IMR-90 (cell line): ENCODE results near the gene ESR1. TPM values are rescaled to one million over a fixed set of nuclear protein-coding genes. Genes with fewer than 3 reads are reported as not detected.
A peak's percentile ranks its signal among the peaks of the same experiment; 100 is the strongest.

ENCODE experiments used
- ATAC-seq: fragments of 200-7000 bp; cut with Tn5 transposase; 2 replicates; pipeline ENCODE4 v1.9.1; 2020; ENCODE audit warnings: low read depth, mild to moderate bottlenecking, moderate library complexity
- BruUV-seq: library from RNA; stranded (reverse); fragments of 400-500 nt; replicated peaks from 2 replicates; lab custom pipeline; 2021; lab: Mats Ljungman, UMichigan
- CTCF ChIA-PET: fragments of 300-600 bp; formaldehyde crosslinking; extraction: SDS; loops from one replicate; lab custom pipeline; 2021; ENCODE audit warnings: antibody characterized with exemption; lab: Yijun Ruan, JAX
- POLR2A ChIA-PET: fragments of 300-600 bp; sonication (Branson Sonifier 250); formaldehyde crosslinking; loops from one replicate; lab custom pipeline; 2022; ENCODE audit warnings: antibody characterized with exemption; ENCODE audit not compliant: unreplicated experiment; lab: Charles Lee
- DNase-seq: peaks from one replicate; pipeline ENCODE4 v3.0.0; 2013
- H2AFZ ChIP-seq: replicated peaks from 2 replicates; pipeline ENCODE3; 2013; ENCODE audit warnings: low read length, mild to moderate bottlenecking; ENCODE audit not compliant: poor library complexity
- H2AK5ac ChIP-seq: 2 replicates; pipeline ENCODE4 v1.6.1; 2013; ENCODE audit warnings: low read depth, low read length, inconsistent platforms
- H2AK9ac ChIP-seq: replicated peaks from 2 replicates; pipeline ENCODE3; 2013; ENCODE audit warnings: mild to moderate bottlenecking, low read depth, low read length, moderate library complexity; ENCODE audit not compliant: poor library complexity
- H2BK120ac ChIP-seq: 2 replicates; pipeline ENCODE4 v1.6.1; 2013; ENCODE audit warnings: low read depth, low read length, inconsistent platforms
- H2BK15ac ChIP-seq: 3 replicates; pipeline ENCODE4 v1.6.1; 2013; ENCODE audit warnings: low read depth, low read length, inconsistent platforms
- H2BK20ac ChIP-seq: 2 replicates; pipeline ENCODE4 v1.6.1; 2013; ENCODE audit warnings: low read depth, mild to moderate bottlenecking, inconsistent platforms, low read length, moderate library complexity
- H2BK5ac ChIP-seq: 2 replicates; pipeline ENCODE4 v1.6.1; 2013; ENCODE audit warnings: mild to moderate bottlenecking, low read depth, low read length, inconsistent platforms; ENCODE audit not compliant: poor library complexity, severe bottlenecking
- H3K14ac ChIP-seq: replicated peaks from 2 replicates; pipeline ENCODE4 v1.6.1; 2013; ENCODE audit warnings: low read depth, low read length, inconsistent platforms
- H3K18ac ChIP-seq: 2 replicates; pipeline ENCODE4 v1.6.1; 2013; ENCODE audit warnings: low read depth, low read length, control low read depth
- H3K23ac ChIP-seq: 2 replicates; pipeline ENCODE4 v1.6.1; 2013; ENCODE audit warnings: low read depth, low read length, inconsistent platforms
- H3K27ac ChIP-seq: 2 replicates; pipeline ENCODE4 v1.5.1; 2013; ENCODE audit warnings: mild to moderate bottlenecking, control low read depth, low read length; ENCODE audit not compliant: insufficient read depth
- H3K27me3 ChIP-seq: 2 replicates; pipeline ENCODE4 v1.6.1; 2013; ENCODE audit warnings: low read length; ENCODE audit not compliant: control insufficient read depth, insufficient read depth
- H3K36me3 ChIP-seq: 2 replicates; pipeline ENCODE4 v1.6.1; 2013; ENCODE audit warnings: low read length, mixed read lengths; ENCODE audit not compliant: control insufficient read depth, insufficient read depth
- H3K4ac ChIP-seq: 2 replicates; pipeline ENCODE4 v1.6.1; 2013; ENCODE audit warnings: low read depth, low read length, inconsistent platforms
- H3K4me1 ChIP-seq: 2 replicates; pipeline ENCODE4 v1.6.1; 2013; ENCODE audit warnings: low read length, mixed read lengths; ENCODE audit not compliant: control insufficient read depth, insufficient read depth
- H3K4me2 ChIP-seq: 2 replicates; pipeline ENCODE4 v1.6.1; 2013; ENCODE audit warnings: low read depth, mild to moderate bottlenecking, control low read depth, low read length, moderate library complexity
- H3K4me3 ChIP-seq: 2 replicates; pipeline ENCODE4 v1.5.1; 2013; ENCODE audit warnings: low read depth, mild to moderate bottlenecking, control low read depth, low read length, moderate library complexity; ENCODE audit not compliant: insufficient read depth
- H3K56ac ChIP-seq: 2 replicates; pipeline ENCODE4 v1.6.1; 2013; ENCODE audit warnings: low read length, inconsistent platforms; ENCODE audit not compliant: insufficient read depth; ENCODE audit errors: extremely low read depth
- H3K79me1 ChIP-seq, 2 experiments: 2 replicates each; pipeline ENCODE4 v1.6.1; 2013; ENCODE audit warnings: low read length in 2 of 2, inconsistent platforms in 1 of 2, low read depth in 1 of 2
- H3K9ac ChIP-seq: 2 replicates; pipeline ENCODE4 v1.6.1; 2013; ENCODE audit warnings: low read depth, low read length, control low read depth
- H3K9me1 ChIP-seq: 2 replicates; pipeline ENCODE4 v1.6.1; 2013; ENCODE audit warnings: low read length, inconsistent platforms; ENCODE audit not compliant: insufficient read depth
- H3K9me3 ChIP-seq: 2 replicates; pipeline ENCODE4 v1.6.1; 2013; ENCODE audit warnings: low read length; ENCODE audit not compliant: control insufficient read depth, insufficient read depth
- H4K20me1 ChIP-seq: 2 replicates; pipeline ENCODE4 v1.6.1; 2013; ENCODE audit warnings: low read length, inconsistent platforms; ENCODE audit not compliant: insufficient read depth
- H4K5ac ChIP-seq: 2 replicates; pipeline ENCODE4 v1.6.1; 2013; ENCODE audit warnings: mild to moderate bottlenecking, low read depth, low read length, control low read depth
- H4K8ac ChIP-seq, 2 experiments: 2 replicates each; pipeline ENCODE4 v1.6.1; 2013; ENCODE audit warnings: low read depth in 2 of 2, low read length in 2 of 2, control low read depth in 1 of 2, inconsistent platforms in 1 of 2
- H4K91ac ChIP-seq: 2 replicates; pipeline ENCODE4 v1.6.1; 2013; ENCODE audit warnings: low read depth, low read length, inconsistent platforms; ENCODE audit not compliant: insufficient read depth
- BHLHE40 ChIP-seq: fragments of 150-350 bp; IDR thresholded peaks from 2 replicates; pipeline ENCODE4 v1.6.1; 2016; ENCODE audit warnings: mild to moderate bottlenecking, low read depth, low read length
- CEBPB ChIP-seq: IDR thresholded peaks from 2 replicates; pipeline ENCODE4 v1.6.1; 2012; ENCODE audit warnings: low read depth, low read length, improper control_type of control experiment
- CHD1 ChIP-seq: IDR thresholded peaks from 2 replicates; pipeline ENCODE4 v1.6.1; 2012; ENCODE audit warnings: low read depth, low read length, improper control_type of control experiment
- ELK1 ChIP-seq: fragments of 150-350 bp; IDR thresholded peaks from 2 replicates; pipeline ENCODE4 v1.6.1; 2016; ENCODE audit warnings: low read depth, mild to moderate bottlenecking, low read length, moderate library complexity, borderline replicate concordance
- MAFK ChIP-seq: IDR thresholded peaks from 2 replicates; pipeline ENCODE4 v1.6.1; 2012; ENCODE audit warnings: low read depth, low read length, improper control_type of control experiment
- MAZ ChIP-seq: IDR thresholded peaks from 2 replicates; pipeline ENCODE4 v1.6.1; 2012; ENCODE audit warnings: low read depth, mild to moderate bottlenecking, low read length, improper control_type of control experiment, moderate library complexity, borderline replicate concordance
- NFE2L2 ChIP-seq: fragments of 150-350 bp; IDR thresholded peaks from 2 replicates; pipeline ENCODE4 v1.6.1; 2016; ENCODE audit warnings: low read depth, mild to moderate bottlenecking, low read length
- RCOR1 ChIP-seq: IDR thresholded peaks from 2 replicates; pipeline ENCODE4 v1.6.1; 2012; ENCODE audit warnings: mild to moderate bottlenecking, low read length, improper control_type of control experiment; ENCODE audit not compliant: insufficient replicate concordance
- USF2 ChIP-seq: fragments of 150-350 bp; IDR thresholded peaks from 2 replicates; pipeline ENCODE4 v1.6.1; 2017; ENCODE audit warnings: mild to moderate bottlenecking, antibody characterized with exemption, low read length, low read depth
- WGBS, 2 experiments: methylation state at CpG; one replicate each; pipeline versions ENCODE4 v1.1.5 to v1.1.7; 2013; ENCODE audit warnings: missing lambda C conversion rate in 2 of 2; ENCODE audit not compliant: insufficient read length in 1 of 2; ENCODE audit errors: extremely low coverage in 2 of 2; 5-methylcytosine and 5-hydroxymethylcytosine counted together
- dilution Hi-C: fragments of 300-500 bp; cut with HindIII; formaldehyde crosslinking; loops from one replicate; pipeline ENCODE4 v1.14.3; 2018; ENCODE audit warnings: low sequenced_read_pairs; ENCODE audit not compliant: unreplicated experiment
- in situ Hi-C: fragments of 300-500 bp; cut with MboI; formaldehyde crosslinking; loops from 3 replicates; pipeline ENCODE4 v1.14.3; 2019; ENCODE audit warnings: low sequenced_read_pairs, inconsistent platforms, mixed read lengths
- intact Hi-C: fragments of 100-400 bp; cut with micrococcal nuclease; formaldehyde crosslinking; loops from 2 replicates; pipeline ENCODE4 v1.10.0; 2022
- polyA plus RNA-seq, 3 experiments: library from polyadenylated mRNA; depleted of rRNA; stranded (reverse); fragments of >200 nt; gene quantifications; 2 replicates each; pipeline ENCODE4 v1.2.3, GENCODE V29; 2012; ENCODE audit warnings: low replicate concordance in 1 of 3
- total RNA-seq: library from RNA; depleted of rRNA; stranded (reverse); fragments of >200 nt; gene quantifications from 2 replicates; pipeline ENCODE4 v1.2.3, GENCODE V29; 2012
- TF ChIP-seq, protein P1 (sequence below): conservative IDR thresholded peaks from 2 replicates; pipeline ENCODE4 v1.5.1; 2012; ENCODE audit warnings: mild to moderate bottlenecking, low read depth, low read length, improper control_type of control experiment

Gene ESR1
- total and polyA plus RNA-seq, 2 of the 4 experiments (the other 2 are of a cell fraction), result not detected

DNA sequence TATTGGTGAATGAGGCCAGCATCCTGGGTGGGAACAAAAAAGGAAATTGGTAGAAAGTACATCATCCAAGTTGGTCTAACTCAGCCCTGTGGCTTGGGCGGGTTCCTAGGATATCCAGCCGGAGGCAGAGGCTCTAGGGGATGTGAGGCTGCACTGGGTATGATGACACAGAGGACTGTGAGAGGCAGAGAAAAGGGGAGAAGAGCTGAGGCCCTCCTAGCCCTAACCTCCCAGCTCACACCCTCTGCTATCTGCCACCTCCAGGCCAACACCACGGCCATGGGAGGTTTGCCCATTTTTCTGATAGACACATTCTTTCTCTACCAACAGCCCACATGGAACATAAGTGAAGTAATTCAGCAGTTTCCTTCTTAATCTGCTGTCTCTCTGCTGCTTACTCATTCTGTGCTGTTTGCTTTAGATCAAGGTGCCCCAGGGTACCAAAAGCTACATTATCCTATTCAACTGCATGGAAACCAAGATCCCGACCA, 284.4 kb downstream of the ESR1 start:
- Histone ChIP-seq H3K56ac (no peak overlapping the region; the same call in 1 of the 2 replicates), H2BK120ac (peak overlapping the region; percentile 35; the same call in 1 of the 2 replicates), H2AK5ac (no peak overlapping the region; the same call in 1 of the 2 replicates), H2AFZ (peak overlapping the region; percentile 59), H3K36me3 (no peaks in the 10 kb centered on the region), H3K9me3 (peaks cover 3% of the 10 kb centered on the region), H3K4me1 (peaks cover 19% of the 10 kb centered on the region), H3K4me2 (no peak overlapping the region), H2BK20ac (peak overlapping the region; percentile 48), H3K23ac (no peak overlapping the region), H4K20me1 (no peaks in the 10 kb centered on the region), H3K79me1 (no peaks in the 10 kb centered on the region), H4K91ac (no peak overlapping the region), H2BK5ac (no peak overlapping the region), H4K5ac (no peak overlapping the region), H3K4ac (no peak overlapping the region; the same call in 1 of the 2 replicates), H4K8ac (no peak overlapping the region), H2BK15ac (peak overlapping the region; percentile 49; the same call in 1 of the 3 replicates), H3K9ac (no peak overlapping the region), H2AK9ac (no peak overlapping the region), H3K27me3 (no peaks in the 10 kb centered on the region), H3K14ac (0 out of 2 replicates have a peak overlapping the region, but pooled peaks have one; percentile 25), H3K18ac (peak overlapping the region; percentile 56; the same call in 1 of the 2 replicates), H3K27ac (no peak overlapping the region), H3K4me3 (no peak overlapping the region), H3K9me1 (peaks cover 19% of the 10 kb centered on the region)
- ChIA-PET POLR2A (no interaction called here), CTCF (no interaction called here)
- TF ChIP-seq, protein P1, sequence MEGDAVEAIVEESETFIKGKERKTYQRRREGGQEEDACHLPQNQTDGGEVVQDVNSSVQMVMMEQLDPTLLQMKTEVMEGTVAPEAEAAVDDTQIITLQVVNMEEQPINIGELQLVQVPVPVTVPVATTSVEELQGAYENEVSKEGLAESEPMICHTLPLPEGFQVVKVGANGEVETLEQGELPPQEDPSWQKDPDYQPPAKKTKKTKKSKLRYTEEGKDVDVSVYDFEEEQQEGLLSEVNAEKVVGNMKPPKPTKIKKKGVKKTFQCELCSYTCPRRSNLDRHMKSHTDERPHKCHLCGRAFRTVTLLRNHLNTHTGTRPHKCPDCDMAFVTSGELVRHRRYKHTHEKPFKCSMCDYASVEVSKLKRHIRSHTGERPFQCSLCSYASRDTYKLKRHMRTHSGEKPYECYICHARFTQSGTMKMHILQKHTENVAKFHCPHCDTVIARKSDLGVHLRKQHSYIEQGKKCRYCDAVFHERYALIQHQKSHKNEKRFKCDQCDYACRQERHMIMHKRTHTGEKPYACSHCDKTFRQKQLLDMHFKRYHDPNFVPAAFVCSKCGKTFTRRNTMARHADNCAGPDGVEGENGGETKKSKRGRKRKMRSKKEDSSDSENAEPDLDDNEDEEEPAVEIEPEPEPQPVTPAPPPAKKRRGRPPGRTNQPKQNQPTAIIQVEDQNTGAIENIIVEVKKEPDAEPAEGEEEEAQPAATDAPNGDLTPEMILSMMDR, result no peak
- TF ChIP-seq BHLHE40, result no peak
- TF ChIP-seq NFE2L2, result no peak
- no peak for TF ChIP-seq RCOR1
- TF ChIP-seq MAFK, result no peak
- no peak for TF ChIP-seq USF2
- no peak for TF ChIP-seq CEBPB
- TF ChIP-seq CHD1, result no peak
- TF ChIP-seq MAZ, result no peak
- no peak for TF ChIP-seq ELK1
- intact Hi-C loops, result no loop called here
- in situ Hi-C loops, result no loop called here
- dilution Hi-C loops, result no loop called here
- peak; percentile 38 for DNase-seq
- BruUV-seq, result no TSS peak
- WGBS, 2 experiments, result no CpG with 5 or more reads among the region's 4 CpGs
- no peak for ATAC-seq
